SK-N-SH treated with all-trans-retinoic acid at 6 μM for 48 hours (cell line): ENCODE data around the gene KLF11.

Source experiments
- ATAC-seq: fragments of 200-7000 bp; cut with Tn5 transposase; 3 replicates; pipeline ENCODE4 v1.9.1; 2020; ENCODE audit warnings: mild to moderate bottlenecking, moderate library complexity
- ARNTL ChIP-seq: fragments of 450-650 bp; formaldehyde crosslinking; IDR thresholded peaks from 2 replicates; pipeline ENCODE4 v1.5.0; 2020; ENCODE audit warnings: low read depth, mild to moderate bottlenecking, moderate library complexity, borderline replicate concordance
- BACH2 ChIP-seq: fragments of 250-450 bp; sonication (Bioruptor Pico); IDR thresholded peaks from 2 replicates; pipeline ENCODE4 v1.9.0; 2021; ENCODE audit warnings: mild to moderate bottlenecking, borderline replicate concordance
- CSDC2 ChIP-seq: fragments of 250-450 bp; sonication (Bioruptor Pico); IDR thresholded peaks from 2 replicates; pipeline ENCODE4 v1.5.0; 2020; ENCODE audit warnings: mild to moderate bottlenecking, moderate library complexity
- CSRNP3 ChIP-seq: fragments of 250-450 bp; sonication (Bioruptor Pico); IDR thresholded peaks from 2 replicates; pipeline ENCODE4 v1.5.1; 2021; ENCODE audit warnings: mild to moderate bottlenecking, moderate library complexity
- ESRRG ChIP-seq: fragments of 250-450 bp; sonication (Bioruptor Pico); IDR thresholded peaks from 2 replicates; pipeline ENCODE4 v1.6.1; 2021; ENCODE audit warnings: mild to moderate bottlenecking
- GLIS3 ChIP-seq: fragments of 250-450 bp; sonication (Bioruptor Pico); IDR thresholded peaks from 2 replicates; pipeline ENCODE4 v1.5.0; 2020; ENCODE audit warnings: mild to moderate bottlenecking, moderate library complexity
- ISL1 ChIP-seq: fragments of 250-450 bp; sonication (Bioruptor Pico); IDR thresholded peaks from 2 replicates; pipeline ENCODE4 v2.1.2; 2022; ENCODE audit warnings: mild to moderate bottlenecking, moderate library complexity
- OSR1 ChIP-seq: fragments of 250-450 bp; sonication (Bioruptor Pico); IDR thresholded peaks from 2 replicates; pipeline ENCODE4 v1.8.0; 2022; ENCODE audit warnings: moderate library complexity, mild to moderate bottlenecking, inconsistent platforms
- PATZ1 ChIP-seq: fragments of 250-450 bp; sonication (Bioruptor Pico); IDR thresholded peaks from 2 replicates; pipeline ENCODE4 v1.8.0; 2020; ENCODE audit warnings: mild to moderate bottlenecking, moderate library complexity, borderline replicate concordance
- PPARA ChIP-seq: fragments of 250-450 bp; sonication (Bioruptor Pico); IDR thresholded peaks from 2 replicates; pipeline ENCODE4 v1.5.0; 2020; ENCODE audit warnings: mild to moderate bottlenecking, borderline replicate concordance
- RARB ChIP-seq: fragments of 250-450 bp; sonication (Bioruptor Pico); IDR thresholded peaks from 2 replicates; pipeline ENCODE4 v1.8.0; 2021; ENCODE audit warnings: mild to moderate bottlenecking, moderate library complexity
- SNAI2 ChIP-seq: fragments of 250-450 bp; sonication (Bioruptor Pico); IDR thresholded peaks from 2 replicates; pipeline ENCODE4 v1.5.0; 2020; ENCODE audit warnings: mild to moderate bottlenecking, moderate library complexity
- TCF4 ChIP-seq: fragments of 250-450 bp; sonication (Bioruptor Pico); IDR thresholded peaks from 2 replicates; pipeline ENCODE4 v1.8.0; 2021; ENCODE audit warnings: mild to moderate bottlenecking, moderate library complexity, borderline replicate concordance
- TOX ChIP-seq: fragments of 250-450 bp; sonication (Bioruptor Pico); IDR thresholded peaks from 2 replicates; pipeline ENCODE4 v1.8.0; 2021; ENCODE audit warnings: mild to moderate bottlenecking, moderate library complexity, borderline replicate concordance
- ZC3H10 ChIP-seq: fragments of 250-450 bp; sonication (Bioruptor Pico); IDR thresholded peaks from 2 replicates; pipeline ENCODE4 v1.5.1; 2021; ENCODE audit warnings: mild to moderate bottlenecking, moderate library complexity
- ZFP3 ChIP-seq: fragments of 250-450 bp; sonication (Bioruptor Pico); IDR thresholded peaks from 2 replicates; pipeline ENCODE4 v1.5.0; 2020; ENCODE audit warnings: mild to moderate bottlenecking, moderate library complexity
- ZFP30 ChIP-seq: fragments of 450-650 bp; formaldehyde crosslinking; IDR thresholded peaks from 2 replicates; pipeline ENCODE4 v1.5.0; 2022; ENCODE audit warnings: mild to moderate bottlenecking, moderate library complexity
- ZNF565 ChIP-seq: fragments of 450-650 bp; formaldehyde crosslinking; conservative IDR thresholded peaks from 2 replicates; pipeline ENCODE4 v1.5.0; 2020; ENCODE audit warnings: low read depth, mild to moderate bottlenecking, moderate library complexity
- ZNF70 ChIP-seq: fragments of 450-650 bp; formaldehyde crosslinking; IDR thresholded peaks from 2 replicates; pipeline ENCODE4 v1.5.0; 2020; ENCODE audit warnings: mild to moderate bottlenecking, moderate library complexity
- ZNF8 ChIP-seq: fragments of 450-650 bp; formaldehyde crosslinking; IDR thresholded peaks from 2 replicates; pipeline ENCODE4 v1.5.0; 2020; ENCODE audit warnings: mild to moderate bottlenecking, moderate library complexity
- TF ChIP-seq, protein P1 (sequence below): fragments of 250-450 bp; sonication (Bioruptor Pico); IDR thresholded peaks from 2 replicates; pipeline ENCODE4 v1.5.1; 2020; ENCODE audit warnings: low read depth, mild to moderate bottlenecking, moderate library complexity
- TF ChIP-seq, protein P2 (sequence below): fragments of 250-450 bp; sonication (Bioruptor Pico); IDR thresholded peaks from 2 replicates; pipeline ENCODE4 v1.8.0; 2021; ENCODE audit warnings: low read depth, mild to moderate bottlenecking, moderate library complexity, borderline replicate concordance

The KLF11 gene

GRCh38 chr2:10022041-10022421 is 21.3 kb upstream of the KLF11 start:
- no peak; the same call in 2 of the 3 replicates for ATAC-seq
- TF ChIP-seq BACH2 (CRISPR knock-in tag) (no peak), TOX (no peak), CSDC2 (CRISPR knock-in tag) (no peak), ZFP3 (CRISPR knock-in tag) (no peak), ZFP30 (no peak), SNAI2 (CRISPR knock-in tag) (no peak), TCF4 (CRISPR knock-in tag) (no peak), PPARA (no peak), ISL1 (CRISPR knock-in tag) (no peak), GLIS3 (CRISPR knock-in tag) (no peak), ZNF8 (CRISPR knock-in tag) (no peak), ZC3H10 (CRISPR knock-in tag) (no peak), ZNF565 (CRISPR knock-in tag) (no peak), PATZ1 (no peak), ARNTL (CRISPR knock-in tag) (no peak), CSRNP3 (CRISPR knock-in tag) (no peak)
- TF ChIP-seq, protein P1, sequence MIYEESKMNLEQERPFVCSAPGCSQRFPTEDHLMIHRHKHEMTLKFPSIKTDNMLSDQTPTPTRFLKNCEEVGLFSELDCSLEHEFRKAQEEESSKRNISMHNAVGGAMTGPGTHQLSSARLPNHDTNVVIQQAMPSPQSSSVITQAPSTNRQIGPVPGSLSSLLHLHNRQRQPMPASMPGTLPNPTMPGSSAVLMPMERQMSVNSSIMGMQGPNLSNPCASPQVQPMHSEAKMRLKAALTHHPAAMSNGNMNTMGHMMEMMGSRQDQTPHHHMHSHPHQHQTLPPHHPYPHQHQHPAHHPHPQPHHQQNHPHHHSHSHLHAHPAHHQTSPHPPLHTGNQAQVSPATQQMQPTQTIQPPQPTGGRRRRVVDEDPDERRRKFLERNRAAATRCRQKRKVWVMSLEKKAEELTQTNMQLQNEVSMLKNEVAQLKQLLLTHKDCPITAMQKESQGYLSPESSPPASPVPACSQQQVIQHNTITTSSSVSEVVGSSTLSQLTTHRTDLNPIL (CRISPR knock-in tag): no peak

DNA sequence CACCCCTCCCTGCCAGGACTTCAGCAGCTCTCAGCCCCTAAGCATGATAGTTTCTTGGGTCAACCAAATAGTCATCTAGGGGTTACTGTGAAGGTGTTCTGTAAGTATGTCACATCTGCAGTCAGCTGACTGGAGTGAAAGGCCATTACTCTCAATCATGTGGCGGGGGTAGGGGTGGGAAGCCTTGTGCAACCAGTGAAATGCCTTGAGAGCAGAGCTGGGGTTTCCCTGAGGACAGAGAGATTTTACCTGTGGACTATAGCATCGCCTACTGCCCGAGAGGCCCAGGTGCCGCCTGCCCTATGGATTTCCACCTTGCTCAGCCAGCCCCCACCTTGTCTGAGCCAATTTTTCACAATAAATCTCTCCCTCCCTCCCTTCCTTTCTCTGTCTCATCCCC is 20.9 kb upstream of the KLF11 start:
- TF ChIP-seq PATZ1: no peak
- no peak for TF ChIP-seq TCF4 (CRISPR knock-in tag)
- no peak for TF ChIP-seq ISL1 (CRISPR knock-in tag)
- TF ChIP-seq ZNF8 (CRISPR knock-in tag): no peak
- TF ChIP-seq ARNTL (CRISPR knock-in tag): no peak
- no peak for TF ChIP-seq ZNF565 (CRISPR knock-in tag)
- no peak for ATAC-seq

- TF ChIP-seq ZFP3 (CRISPR knock-in tag) (no peak), ESRRG (no peak), CSRNP3 (CRISPR knock-in tag) (no peak), ZNF8 (CRISPR knock-in tag) (no peak), ZNF565 (CRISPR knock-in tag) (no peak), SNAI2 (CRISPR knock-in tag) (no peak), ZFP30 (no peak), BACH2 (CRISPR knock-in tag) (no peak), RARB (CRISPR knock-in tag) (no peak), ISL1 (CRISPR knock-in tag) (no peak), CSDC2 (CRISPR knock-in tag) (no peak), ARNTL (CRISPR knock-in tag) (no peak), PPARA (no peak), OSR1 (no peak), TCF4 (CRISPR knock-in tag) (no peak), PATZ1 (no peak), ZC3H10 (CRISPR knock-in tag) (no peak), GLIS3 (CRISPR knock-in tag) (no peak), ZNF70 (CRISPR knock-in tag) (no peak)
- TF ChIP-seq, protein P2, sequence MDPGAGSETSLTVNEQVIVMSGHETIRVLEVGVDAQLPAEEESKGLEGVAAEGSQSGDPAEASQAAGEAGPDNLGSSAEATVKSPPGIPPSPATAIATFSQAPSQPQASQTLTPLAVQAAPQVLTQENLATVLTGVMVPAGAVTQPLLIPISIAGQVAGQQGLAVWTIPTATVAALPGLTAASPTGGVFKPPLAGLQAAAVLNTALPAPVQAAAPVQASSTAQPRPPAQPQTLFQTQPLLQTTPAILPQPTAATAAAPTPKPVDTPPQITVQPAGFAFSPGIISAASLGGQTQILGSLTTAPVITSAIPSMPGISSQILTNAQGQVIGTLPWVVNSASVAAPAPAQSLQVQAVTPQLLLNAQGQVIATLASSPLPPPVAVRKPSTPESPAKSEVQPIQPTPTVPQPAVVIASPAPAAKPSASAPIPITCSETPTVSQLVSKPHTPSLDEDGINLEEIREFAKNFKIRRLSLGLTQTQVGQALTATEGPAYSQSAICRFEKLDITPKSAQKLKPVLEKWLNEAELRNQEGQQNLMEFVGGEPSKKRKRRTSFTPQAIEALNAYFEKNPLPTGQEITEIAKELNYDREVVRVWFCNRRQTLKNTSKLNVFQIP (CRISPR knock-in tag): no peak
- peak; percentile 50; the same call in 2 of the 3 replicates for ATAC-seq
Measured at GRCh38 chr2:10022966-10023662, 20.2 kb upstream of the KLF11 start.
